ENCODE results near the gene POM121L2. TPM values are rescaled to one million over a fixed set of nuclear protein-coding genes. Genes with fewer than 3 reads are reported as not detected.

POM121L2 gene
- total and polyA plus RNA-seq, 9 of the 15 experiments (the other 6 are each of a cell fraction or from before 2014, with no cell fraction given): 0.23 to 0.45 TPM; not detected in 7

- intact Hi-C loops (cut with micrococcal nuclease): loop anchor here (5.0 kb wide), 1 partner anchor 214 kb away; no protein-coding TSS in a partner anchor
- H3K4me2 ChIP-seq (ENCODE audit: insufficient read depth, low read length): peak overlapping the region; percentile 87
- H3K9me1 ChIP-seq (ENCODE audit: control insufficient read depth, insufficient read depth, low read length): no peaks in the 10 kb centered on the region
- H2AFZ ChIP-seq (ENCODE audit: low read depth, low read length): peak overlapping the region; percentile 95
- H3K4me3 ChIP-seq: peak overlapping the region; percentile 42
- ChIA-PET POLR2A (interaction anchor here (0.7 to 1.6 kb wide), 5 partner anchors 9 to 755 kb away, joined by 3 to 6 read pairs (median 4); a partner anchor contains a TSS), CTCF (ENCODE audit: low intra/inter-chr PET ratio) (interaction anchor here (0.6 to 1.0 kb wide), 4 partner anchors 9 to 231 kb away, joined by 3 to 5 read pairs (median 4); no protein-coding TSS in a partner anchor)
- peak overlapping the region; percentile 71 to 91 for H3K9ac ChIP-seq (ENCODE audit: insufficient read depth in 1 of 2, low read depth in 2 of 2, low read length in 2 of 2)
- in situ Hi-C loops (cut with MboI): no loop called here
- H4K20me1 ChIP-seq (replicated peaks; ENCODE audit: control insufficient read depth, insufficient read depth, low read length): no peaks in the 10 kb centered on the region
- H3K27me3 ChIP-seq (ENCODE audit: control insufficient read depth in 2 of 2, insufficient read depth in 2 of 2, low read length in 2 of 2): no peaks in the 10 kb centered on the region
- H3K27ac ChIP-seq (ENCODE audit: extremely low read depth, low read depth, low read length): peak overlapping the region; percentile 46
- DNase-seq (ENCODE audit: extremely low read depth in 1 of 4, low spot score in 3 of 4) (peak in 3 of 4 experiments; percentile 28 to 79 (median 72)), FAIRE-seq (peak; percentile 19), ATAC-seq (peak; percentile 67)
- H3K36me3 ChIP-seq (ENCODE audit: control insufficient read depth, insufficient read depth, low read length): no peaks in the 10 kb centered on the region
- WGBS (ENCODE audit: insufficient coverage, low coverage, missing lambda C conversion rate): under 1% methylated on average over 33 of the region's 33 CpGs
- no TSS peak for BruUV-seq (replicated peaks)
- H3K9me3 ChIP-seq (replicated peaks; ENCODE audit: control insufficient read depth, insufficient read depth, low read depth, low read length): no peaks in the 10 kb centered on the region
- peaks cover 17 to 18% of the 10 kb centered on the region in 2 experiments; a peak in 3 of 5 replicates for H3K4me1 ChIP-seq (replicated peaks in 1 of 2; ENCODE audit: control insufficient read depth in 2 of 2, insufficient read depth in 2 of 2, low read length in 2 of 2)
- no peaks in the 10 kb centered on the region for H3K79me2 ChIP-seq (ENCODE audit: control insufficient read depth, insufficient read depth, low read length)
- TF ChIP-seq TAF1 (IDR thresholded peaks at IDR 0.05; ENCODE audit: control insufficient read depth, extremely low read depth, insufficient read depth, low read length, severe bottlenecking) (peak; percentile 19), POLR2B (IDR thresholded peaks at IDR 0.05; ENCODE audit: low read depth, partially characterized antibody) (peak; percentile 30), FOXA3 (CRISPR knock-in tag; conservative IDR thresholded peaks at IDR 0.05 in 1 of 2, IDR thresholded peaks at IDR 0.05 in 1 of 2) (peak in 1 of 2 experiments; percentile 35; a peak in 1 of 4 replicates), POLR2H (tag; IDR thresholded peaks at IDR 0.05; ENCODE audit: low read depth) (no peak), LCOR (CRISPR knock-in tag; IDR thresholded peaks at IDR 0.05) (peak; percentile 17; the same call in 1 of the 2 replicates), ARNT (IDR thresholded peaks at IDR 0.05) (0 out of 4 replicates have a peak, but pooled peaks of 1 of the 2 experiments have one; percentile 26), CHCHD3 (CRISPR knock-in tag; IDR thresholded peaks at IDR 0.05) (no peak), MAZ (CRISPR knock-in tag; conservative IDR thresholded peaks at IDR 0.05 in 1 of 2, IDR thresholded peaks at IDR 0.05 in 1 of 2) (peak in 1 of 2 experiments; percentile 51; a peak in 2 of 4 replicates), SMARCE1 (IDR thresholded peaks at IDR 0.05) (peak; percentile 23; the same call in 1 of the 2 replicates), SIX5 (IDR thresholded peaks at IDR 0.05; ENCODE audit: borderline replicate concordance in 1 of 2, insufficient read depth in 1 of 2, low read depth in 1 of 2, low read length in 2 of 2) (no peak), NRF1 (conservative IDR thresholded peaks at IDR 0.05 in 1 of 2, IDR thresholded peaks at IDR 0.05 in 1 of 2) (0 out of 4 replicates have a peak, but pooled peaks of 1 of the 2 experiments have one; percentile 18), BCLAF1 (IDR thresholded peaks at IDR 0.05; ENCODE audit: borderline replicate concordance in 1 of 2, control insufficient read depth in 1 of 2, low read depth in 2 of 2, low read length in 1 of 2) (no peak), EGR1 (conservative IDR thresholded peaks at IDR 0.05) (peak; percentile 88), ARID1B (IDR thresholded peaks at IDR 0.05) (peak; percentile 28)
- TF ChIP-seq, protein P1, sequence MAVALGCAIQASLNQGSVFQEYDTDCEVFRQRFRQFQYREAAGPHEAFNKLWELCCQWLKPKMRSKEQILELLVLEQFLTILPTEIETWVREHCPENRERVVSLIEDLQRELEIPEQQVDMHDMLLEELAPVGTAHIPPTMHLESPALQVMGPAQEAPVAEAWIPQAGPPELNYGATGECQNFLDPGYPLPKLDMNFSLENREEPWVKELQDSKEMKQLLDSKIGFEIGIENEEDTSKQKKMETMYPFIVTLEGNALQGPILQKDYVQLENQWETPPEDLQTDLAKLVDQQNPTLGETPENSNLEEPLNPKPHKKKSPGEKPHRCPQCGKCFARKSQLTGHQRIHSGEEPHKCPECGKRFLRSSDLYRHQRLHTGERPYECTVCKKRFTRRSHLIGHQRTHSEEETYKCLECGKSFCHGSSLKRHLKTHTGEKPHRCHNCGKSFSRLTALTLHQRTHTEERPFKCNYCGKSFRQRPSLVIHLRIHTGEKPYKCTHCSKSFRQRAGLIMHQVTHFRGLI (CRISPR knock-in tag; IDR thresholded peaks at IDR 0.05): no peak
Measured at GRCh38 chr6:27288136-27289044, 23.7 kb downstream of the POM121L2 start.
